ENCODE measurements around the gene SNTG2.

GRCh38 chr2:973129-973528 is 22.5 kb downstream of the SNTG2 start:
- TF ChIP-seq, protein P1, sequence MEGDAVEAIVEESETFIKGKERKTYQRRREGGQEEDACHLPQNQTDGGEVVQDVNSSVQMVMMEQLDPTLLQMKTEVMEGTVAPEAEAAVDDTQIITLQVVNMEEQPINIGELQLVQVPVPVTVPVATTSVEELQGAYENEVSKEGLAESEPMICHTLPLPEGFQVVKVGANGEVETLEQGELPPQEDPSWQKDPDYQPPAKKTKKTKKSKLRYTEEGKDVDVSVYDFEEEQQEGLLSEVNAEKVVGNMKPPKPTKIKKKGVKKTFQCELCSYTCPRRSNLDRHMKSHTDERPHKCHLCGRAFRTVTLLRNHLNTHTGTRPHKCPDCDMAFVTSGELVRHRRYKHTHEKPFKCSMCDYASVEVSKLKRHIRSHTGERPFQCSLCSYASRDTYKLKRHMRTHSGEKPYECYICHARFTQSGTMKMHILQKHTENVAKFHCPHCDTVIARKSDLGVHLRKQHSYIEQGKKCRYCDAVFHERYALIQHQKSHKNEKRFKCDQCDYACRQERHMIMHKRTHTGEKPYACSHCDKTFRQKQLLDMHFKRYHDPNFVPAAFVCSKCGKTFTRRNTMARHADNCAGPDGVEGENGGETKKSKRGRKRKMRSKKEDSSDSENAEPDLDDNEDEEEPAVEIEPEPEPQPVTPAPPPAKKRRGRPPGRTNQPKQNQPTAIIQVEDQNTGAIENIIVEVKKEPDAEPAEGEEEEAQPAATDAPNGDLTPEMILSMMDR (IDR thresholded peaks at IDR 0.05; ENCODE audit: low read depth, low read length, poor library complexity, severe bottlenecking) = no peak
- no peak for TF ChIP-seq EZH2phosphoT487 (IDR thresholded peaks at IDR 0.05; ENCODE audit: borderline replicate concordance, low read length)

Data from DOHH2 (cell line).